HL-60/S4 treated with retinoic acid at 250 ng/mL for 4 days and 3 days (cell line): ENCODE data around the gene ALDH2.
"Not testable (repeated sequence)": the region's sequence is repeated elsewhere in the genome, so short reads cannot be mapped to it uniquely, and the experiment has no call there.

Experiments used
- in situ Hi-C: fragments of 300-500 bp; cut with MboI; formaldehyde crosslinking; loops from 2 replicates; pipeline ENCODE4 v1.7.0; 2022; ENCODE audit warnings: low sequenced_read_pairs

Gene ALDH2

DNA sequence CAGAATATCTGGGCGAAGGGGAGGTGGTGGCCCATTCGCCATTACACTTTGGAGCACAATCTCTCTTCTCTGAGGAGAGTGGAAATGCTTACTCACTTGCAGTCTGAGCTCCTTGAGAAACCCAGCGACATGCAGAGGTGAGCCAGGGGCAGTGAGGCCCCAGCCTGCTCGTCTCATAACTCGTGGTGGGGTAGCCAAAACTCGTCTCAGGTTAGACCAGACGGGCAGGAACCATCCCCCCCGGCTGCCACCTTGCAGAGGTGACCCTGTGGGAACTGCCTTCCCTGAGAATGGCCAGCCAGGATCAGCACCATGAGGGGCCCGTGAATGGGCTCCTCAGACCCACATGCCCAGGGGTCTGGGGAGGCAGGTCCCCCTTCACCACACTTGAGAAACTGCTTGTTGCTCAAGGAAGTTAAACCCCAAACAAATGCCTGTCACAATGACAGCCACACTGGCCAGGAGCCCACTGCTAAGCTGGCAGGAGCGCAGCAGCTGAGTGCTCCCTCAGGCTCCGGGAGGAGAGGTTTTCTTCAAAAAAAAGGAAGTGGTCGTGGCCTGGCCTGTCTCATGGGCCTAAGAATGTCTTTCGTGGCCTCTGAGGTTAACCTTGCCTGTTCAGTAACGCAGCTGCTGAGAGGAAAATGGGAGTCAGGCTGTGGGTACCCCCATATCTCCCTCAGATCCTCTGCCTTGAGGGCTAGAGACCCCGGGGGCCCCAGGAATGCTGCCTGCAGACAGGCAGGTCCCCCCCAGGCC is 9.2 kb upstream of the ALDH2 start:
- in situ Hi-C loops, result no loop called here

DNA sequence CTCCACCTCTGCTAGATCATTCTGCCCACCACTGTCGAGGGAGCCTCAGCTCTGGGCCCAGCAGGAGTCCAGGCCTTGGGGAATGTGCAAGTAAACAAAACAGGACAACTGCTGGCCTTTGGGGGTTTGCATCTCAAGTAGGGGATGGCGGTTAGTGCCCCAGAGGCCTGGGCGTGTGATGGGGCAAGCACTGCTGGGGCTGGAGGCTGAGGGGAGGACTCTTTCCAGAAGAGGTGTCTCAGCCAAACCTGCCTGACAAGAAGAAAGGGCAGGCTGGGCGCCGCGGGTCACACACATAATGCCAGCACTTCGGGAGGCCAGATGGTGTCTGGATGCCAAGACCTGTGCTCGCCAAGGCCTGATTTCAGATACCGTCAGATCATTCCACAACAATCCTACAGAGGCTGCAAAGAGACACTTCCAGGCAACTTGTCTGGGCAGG is 8.6 kb upstream of the ALDH2 start:
- in situ Hi-C loops, result no loop called here

DNA sequence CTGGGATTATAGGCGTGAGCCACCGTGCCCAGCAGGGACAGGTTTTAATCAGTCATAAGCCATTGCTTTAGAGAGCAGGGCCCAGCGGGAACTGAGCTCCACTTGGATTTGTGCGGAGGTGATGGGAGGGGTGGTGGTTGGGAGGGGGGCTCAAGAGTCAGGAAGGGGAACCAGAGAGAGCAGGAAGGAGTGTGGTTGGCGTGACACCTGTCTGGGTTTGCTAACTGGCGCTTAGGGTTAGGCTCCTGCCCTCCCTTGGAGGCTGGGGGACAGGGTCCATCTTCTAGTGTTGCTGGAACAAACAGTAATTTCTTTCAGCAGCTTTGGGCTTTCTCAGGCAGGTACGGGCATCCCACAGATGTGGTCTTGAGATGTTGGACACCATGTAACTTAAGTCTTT is 7.5 kb upstream of the ALDH2 start:
- in situ Hi-C loops, result no loop called here

DNA sequence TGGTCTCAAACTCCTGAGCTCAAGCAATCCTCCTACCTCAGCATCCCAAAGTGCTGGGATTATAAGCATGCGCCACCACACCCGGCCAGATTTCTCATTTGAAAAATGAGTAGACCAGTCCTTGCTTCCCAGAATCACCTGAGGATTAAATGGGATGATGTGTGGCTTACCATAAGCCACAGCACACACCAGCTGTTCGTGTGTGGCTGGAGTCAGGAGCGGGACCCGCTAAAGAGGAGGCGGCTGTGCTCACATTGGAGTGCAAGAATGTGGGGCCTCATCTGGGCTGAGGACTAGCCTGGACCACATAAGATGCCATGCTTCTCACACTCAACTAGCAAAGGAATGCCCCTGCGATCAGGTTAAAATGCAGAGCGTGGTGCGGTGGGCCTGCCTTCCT is 6.7 kb upstream of the ALDH2 start:
- in situ Hi-C loops, result no loop called here

DNA sequence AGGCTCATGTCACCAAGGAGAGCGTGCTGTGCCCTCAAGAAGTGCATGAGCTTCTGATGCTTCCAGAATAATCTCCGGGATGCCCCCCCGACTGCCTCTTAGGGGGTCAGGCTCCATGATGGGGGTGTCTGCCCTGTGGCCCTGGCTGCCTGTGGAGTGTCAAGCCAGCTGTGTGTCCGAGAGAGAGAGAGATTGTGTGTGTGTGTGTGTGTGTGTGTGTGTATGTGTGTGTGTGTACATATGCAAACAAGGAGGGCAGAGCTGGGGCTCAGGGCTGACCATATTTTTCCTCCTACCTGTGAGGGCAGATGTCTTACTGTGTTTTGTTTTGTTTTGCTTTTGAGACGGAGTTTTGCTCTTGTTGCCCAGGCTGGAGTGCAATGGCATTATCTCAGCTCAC is 5.6 kb upstream of the ALDH2 start:
- in situ Hi-C loops, result no loop called here

DNA sequence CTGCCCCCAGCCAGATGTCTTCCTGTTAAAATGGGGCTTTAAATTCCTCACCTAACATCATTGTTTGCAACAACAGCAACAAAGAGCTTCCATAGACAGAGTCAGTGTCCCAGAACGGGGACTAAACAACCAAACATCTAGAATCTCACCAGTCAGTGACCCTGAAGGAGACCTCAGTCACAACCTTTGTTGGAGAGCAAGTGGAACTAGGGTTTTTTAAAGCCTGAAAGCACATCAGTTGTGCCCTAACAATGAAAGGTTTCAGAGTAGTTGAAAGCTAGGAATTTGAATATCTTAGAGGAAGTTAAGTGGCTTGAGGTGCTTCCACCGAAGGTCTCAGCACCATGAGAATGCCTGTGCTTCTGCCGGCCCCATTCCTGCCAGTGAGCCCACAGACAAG is 5.0 kb upstream of the ALDH2 start:
- in situ Hi-C loops, result no loop called here

DNA sequence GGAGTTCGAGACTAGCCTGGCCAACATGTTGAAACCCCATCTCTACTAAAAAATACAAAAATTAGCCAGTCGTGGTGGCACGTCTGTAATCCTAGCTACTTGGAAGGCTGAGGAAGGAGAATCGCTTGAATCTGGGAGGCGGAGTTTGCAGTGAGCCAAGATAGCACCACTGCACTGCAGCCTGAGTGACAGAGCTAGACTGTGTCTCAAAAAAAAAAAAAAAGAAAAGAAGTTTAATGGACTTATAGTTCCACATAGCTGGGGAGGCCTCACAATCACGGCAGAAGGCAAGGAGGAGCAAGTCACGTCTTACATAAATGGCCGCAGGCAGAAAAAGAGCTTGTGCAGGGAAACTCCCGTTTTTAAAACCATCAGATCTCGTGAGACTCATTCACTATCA is 3.2 kb upstream of the ALDH2 start:
- in situ Hi-C loops, result not testable (repeated sequence)

DNA sequence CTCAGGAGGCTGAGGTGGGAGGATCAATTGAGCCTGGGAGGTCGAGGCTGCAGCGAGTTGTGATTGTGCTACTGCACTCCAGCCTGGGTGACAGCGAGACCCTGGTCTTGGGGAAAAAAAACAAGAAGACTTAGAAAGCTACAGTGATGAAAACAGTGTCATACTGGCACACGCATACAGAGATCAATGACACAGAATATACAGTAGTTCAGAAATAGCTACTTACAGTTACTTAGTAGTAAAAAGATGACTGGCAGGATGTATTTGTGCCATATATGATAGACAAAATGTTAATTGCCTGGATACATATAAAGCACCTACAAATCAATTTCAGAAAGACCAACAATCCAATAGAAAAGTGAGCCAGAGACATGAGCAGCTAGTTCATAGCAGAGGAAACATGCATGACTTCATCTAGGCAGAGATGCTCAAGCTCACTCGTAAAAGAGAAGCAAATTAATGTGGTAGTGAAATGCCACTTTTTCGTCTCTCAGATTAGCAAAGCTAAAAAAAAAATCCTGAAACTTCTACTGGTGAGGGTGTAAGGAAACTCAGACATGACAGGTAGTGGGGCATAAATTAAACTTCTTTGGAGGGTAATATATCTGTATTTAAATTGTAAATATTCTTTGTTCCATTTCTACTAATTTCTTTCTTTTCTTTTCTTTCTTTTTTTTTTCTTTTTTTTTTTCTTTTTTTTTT is 2.5 kb upstream of the ALDH2 start:
- in situ Hi-C loops, result no loop called here

DNA sequence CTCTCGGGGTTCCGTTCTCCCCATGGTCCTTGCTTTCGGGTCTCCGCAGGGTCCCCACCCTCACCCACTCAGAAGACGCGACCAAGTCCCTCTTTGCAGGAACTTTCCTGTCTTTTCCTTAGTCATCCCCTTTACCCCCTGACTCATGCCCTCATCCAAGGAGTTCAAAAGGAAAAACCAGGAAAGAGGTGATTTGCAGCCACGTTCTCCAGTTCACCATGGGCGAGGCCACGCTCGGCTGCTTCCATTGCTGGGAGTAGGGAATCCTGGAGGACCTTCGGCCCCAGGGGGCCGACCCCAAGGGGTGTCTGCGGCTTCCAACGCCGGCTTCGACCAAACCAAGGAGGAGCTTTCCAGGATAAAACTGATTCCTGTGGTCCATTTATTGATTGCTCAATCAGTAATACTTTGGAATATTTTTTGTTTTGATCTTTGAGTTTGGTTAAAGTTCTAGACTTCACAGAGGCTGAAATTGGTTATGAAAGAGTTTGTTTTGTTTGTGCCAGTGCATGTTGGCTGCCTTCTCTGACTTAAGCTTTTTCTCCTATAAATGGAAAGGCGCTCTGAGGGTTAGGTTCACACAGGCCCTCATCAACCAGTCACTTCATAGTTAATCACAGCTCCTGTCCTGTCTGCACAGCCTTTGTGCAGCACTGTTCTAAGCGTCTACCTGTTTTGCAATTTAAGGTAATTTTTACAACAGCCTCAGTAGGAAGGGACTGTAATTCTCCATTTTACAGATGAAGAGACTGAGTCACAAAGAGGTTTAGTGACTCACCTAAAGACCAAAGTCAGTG is 827 bp downstream of the ALDH2 start:
- in situ Hi-C loops, result no loop called here

DNA sequence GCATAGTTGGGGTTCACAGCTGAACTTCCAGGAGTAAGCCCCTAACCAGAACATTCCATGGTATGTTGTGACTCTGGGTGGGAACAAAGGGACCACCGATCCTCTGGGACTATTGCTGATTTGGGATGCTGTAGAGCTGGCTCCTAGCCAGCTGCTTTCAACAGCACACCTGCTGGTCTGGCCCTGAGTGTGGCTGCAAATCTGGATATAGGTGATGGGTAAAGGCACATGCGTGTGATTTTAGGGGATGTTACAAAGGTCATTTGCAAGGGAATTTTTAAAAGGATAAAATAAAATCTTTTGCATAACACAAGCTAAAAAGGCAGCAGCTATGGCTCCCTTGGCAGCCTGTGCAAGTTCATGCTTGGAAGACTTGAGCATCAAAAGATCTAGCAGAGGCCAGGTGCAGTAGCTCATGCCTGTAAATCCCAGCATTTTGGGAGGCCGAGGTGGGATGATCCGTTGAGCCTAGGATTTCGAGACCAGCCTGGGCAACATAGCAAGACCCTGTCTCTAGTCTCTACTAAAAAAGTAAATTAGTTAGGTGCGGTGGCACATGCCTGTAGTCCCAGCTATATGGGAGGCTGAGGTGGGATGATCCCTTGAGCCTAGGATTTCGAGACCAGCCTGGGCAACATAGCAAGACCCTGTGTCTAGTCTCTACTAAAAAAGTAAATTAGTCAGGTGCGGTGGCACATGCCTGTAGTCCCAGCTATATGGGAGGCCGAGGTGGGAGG is 1.6 kb downstream of the ALDH2 start:
- in situ Hi-C loops, result no loop called here

DNA sequence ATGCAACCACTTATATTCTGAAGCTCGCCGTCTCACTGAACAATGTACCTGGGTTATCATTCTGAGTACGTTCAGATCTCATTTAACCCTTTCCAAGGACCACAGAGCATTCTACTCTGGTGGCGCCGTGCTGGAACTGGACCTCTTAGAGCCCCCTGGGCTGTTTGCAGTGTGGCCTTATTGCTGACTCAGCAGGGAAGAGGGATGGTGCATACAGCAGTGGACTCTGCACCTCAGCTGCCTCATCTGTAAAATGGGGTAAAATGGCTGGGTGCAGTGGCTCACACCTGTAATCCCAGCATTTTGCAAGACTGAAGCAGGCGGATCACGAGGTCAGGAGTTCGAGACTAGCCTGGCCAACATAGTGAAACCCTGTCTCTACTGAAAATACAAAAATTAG is 2.9 kb downstream of the ALDH2 start:
- in situ Hi-C loops, result no loop called here

DNA sequence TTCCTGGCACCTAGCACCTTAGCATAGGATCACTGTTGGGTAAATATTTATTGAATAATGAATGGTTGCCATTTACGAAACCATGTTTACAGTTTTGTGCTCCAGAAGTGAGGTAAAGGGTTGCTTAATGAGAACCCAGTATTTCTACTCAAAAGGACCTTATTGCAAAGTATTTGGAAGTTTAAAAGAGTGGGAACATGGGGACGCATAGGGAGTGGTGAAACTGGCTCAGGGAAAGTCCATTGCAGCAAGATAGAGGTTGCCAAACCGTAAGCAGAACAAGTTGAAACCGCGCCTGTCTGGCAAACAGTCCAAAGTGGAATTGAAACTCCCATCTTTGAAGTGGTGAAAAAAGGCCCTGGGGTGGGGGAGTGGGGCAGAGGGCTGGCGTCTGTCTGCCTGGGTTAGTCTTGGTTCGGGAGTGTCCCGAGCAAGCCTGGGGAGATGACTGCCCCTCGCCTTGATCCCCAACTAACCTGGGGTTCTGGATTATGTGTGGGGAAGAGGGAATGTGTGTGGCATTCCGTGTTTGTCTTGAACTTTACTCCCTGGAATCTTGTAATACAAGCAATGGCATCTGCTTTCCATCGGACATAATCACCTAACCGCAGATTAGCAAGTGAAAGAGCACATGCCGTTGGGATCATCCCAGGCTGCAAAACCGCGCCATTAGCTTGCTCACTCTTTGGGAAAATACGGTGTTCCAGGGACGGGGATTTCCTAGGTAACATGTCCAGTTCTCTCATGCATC is 7.2 kb downstream of the ALDH2 start:
- in situ Hi-C loops, result no loop called here

DNA sequence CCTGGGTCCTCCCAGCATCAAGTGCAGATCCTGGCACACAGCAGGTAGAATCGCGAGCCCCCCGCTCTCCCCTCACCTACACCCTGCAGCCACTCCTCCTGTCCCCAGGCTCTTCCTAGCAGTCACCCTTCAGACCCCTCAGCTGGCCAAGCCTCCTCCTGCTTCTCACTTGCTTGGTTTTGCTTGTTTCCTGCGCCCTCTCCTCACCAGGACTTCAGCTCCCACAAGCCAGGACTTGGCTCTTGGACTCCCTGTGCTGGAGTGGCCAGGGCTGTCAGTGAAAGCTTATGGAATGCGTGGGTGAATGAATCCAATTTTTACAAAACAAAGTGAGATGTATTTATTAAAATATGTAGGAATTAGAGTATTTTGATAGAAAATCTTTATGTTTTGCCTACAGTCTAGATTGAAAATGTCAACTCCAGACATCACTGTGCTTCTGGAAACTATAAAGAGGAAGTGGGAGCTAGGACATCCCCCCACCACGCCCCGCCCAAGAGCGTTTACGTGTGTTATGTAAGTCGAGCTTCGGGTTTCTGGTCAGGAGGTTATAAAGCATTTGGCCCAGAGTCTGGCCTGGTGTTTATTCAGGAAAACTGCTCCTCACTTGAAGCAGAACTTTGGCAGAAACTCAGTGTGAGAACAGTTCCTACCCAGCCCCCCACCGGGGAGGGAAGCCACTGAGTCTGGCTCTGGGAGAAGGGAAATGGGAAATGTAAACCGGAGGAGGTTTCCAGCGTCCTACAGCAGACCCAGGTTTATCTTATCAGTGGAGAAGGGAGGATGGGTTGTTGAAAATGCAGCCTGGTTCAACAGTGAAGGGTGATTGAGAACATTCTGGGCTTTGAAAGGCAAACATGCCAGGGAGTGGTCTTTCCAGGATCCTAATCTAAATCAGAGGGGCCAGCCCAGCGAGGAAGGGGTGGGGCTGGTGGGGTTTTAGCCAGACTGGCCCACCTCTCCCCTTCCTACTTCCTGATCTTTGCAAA is 8.8 kb downstream of the ALDH2 start:
- in situ Hi-C loops, result no loop called here

DNA sequence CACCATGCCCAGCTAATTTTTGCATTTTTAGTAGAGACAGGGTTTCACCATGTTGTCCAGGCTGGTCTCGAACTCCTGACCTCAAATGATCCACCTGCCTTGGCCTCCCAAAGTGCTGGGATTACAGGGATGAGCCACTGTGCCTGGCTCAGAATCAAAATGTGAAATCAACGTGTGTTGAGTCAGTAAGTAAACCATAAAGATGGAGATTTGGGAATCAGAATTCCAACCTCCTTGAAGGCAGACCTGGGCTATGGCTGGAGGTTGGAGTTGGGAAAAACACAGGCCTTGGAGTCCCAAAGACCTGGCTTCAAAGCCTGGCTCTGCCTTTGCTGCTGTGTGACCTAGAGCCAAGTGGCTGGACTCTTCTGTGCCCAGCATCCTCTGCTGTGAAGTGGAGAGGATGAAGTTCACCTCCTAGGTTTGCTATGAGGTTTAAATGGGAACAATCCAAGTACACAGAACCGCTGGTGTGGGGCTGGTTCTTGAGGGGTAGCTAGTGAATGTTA is 10.2 kb downstream of the ALDH2 start:
- in situ Hi-C loops, result no loop called here

DNA sequence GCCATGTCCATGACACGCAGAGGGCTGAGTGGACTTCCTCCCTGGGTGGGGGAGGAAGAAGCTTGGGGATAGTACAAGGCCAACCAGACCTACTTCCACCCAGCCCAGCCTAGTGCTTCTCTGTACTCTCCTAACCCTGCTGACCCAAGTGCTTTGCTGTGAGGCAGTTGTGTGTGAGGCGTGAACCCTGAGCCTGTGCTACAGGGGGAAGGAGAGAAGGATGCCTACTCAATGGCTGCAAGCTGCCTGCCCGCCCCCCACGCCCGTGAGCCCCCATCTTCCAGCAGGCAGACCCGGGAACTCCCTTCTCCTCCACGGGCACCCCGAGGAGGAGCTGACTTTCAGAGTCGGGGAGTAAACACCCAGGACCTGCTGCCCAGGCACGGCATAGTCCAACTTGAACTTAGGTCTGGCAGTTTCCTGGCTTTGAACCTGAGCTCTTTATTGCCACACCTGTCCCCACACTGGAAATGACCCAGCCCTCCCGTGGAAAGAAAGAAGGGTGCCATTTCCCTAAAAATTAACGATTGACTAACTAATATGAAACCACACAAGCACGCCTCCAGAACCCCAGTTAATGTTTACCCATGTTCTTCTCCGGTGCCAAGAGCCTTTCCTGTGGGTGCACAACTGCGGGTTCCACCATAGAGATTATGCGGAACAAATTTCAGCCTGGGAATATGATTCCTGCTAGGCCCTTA is 10.8 kb downstream of the ALDH2 start:
- in situ Hi-C loops, result no loop called here

DNA sequence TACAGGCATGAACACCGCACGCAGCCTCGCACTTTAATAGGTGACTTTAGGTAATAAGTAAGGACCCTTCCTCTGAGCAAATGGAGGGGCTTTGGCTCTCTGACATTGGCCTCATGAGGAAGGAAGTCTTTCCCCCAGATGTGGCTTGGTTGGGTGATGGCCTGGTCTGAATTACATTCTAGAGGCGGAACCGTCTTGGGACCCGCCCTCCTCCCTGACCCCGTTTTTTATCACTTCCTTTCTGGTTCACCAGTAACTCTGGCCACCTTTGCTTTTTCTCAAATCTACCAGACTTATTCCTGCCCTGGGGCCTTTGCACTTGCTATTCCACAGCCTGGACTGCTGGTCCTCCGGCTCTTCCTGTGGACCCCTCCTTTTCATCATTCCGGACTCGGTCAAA is 13.4 kb downstream of the ALDH2 start:
- in situ Hi-C loops, result no loop called here

DNA sequence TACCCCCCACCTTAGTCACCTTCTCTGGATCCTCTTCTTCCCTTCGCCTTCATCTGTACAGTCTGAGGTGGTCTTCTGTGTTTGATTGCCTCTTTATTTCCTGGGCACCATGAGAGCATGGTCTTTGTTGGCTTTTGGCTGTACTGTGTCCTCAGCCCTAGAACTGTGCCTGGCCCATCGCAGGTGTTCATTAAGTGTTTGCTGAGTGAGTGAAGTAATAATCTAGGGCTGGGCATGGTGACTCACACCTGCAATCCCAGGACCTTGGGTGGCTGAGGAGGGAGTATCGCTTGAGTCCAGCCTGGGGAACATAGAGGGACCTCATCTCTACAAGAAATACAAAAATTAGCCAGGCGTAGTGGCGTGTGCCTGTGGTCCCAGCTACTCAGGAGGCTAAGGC is 13.9 kb downstream of the ALDH2 start:
- in situ Hi-C loops, result no loop called here

DNA sequence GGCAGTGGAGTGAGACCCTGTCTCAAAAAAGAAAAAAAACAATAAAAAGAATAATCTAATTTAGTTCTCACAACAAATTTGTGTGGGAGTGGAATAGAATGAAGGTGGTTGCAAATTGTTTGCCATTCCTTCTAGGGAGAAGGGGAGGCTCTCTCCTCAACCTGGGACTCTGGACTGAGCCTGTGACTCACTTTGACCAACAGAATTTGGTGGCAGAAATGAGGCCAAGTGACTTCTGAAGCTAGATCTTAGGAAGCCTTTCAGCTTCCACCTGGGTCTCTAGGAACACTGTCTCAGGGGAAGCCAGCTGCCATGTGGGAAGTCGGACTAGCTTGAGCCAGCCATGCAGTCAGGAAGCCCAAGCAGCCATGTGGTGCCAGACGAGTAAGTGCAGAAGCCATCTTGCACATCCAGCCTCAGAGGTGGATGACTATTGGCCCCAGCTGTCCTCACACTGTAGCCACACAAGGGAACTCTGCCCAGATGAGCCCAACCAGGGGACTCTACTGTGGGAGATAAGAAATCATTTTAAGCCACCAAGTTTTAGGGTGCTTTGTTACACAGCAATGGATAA is 14.4 kb downstream of the ALDH2 start:
- in situ Hi-C loops, result no loop called here
